Caco-2 (cell line): Measurements from ENCODE around the gene ASGR2. TPM values are rescaled to one million over a fixed set of nuclear protein-coding genes. Genes with fewer than 3 reads are reported as not detected.

ENCODE experiments used
- BruUV-seq: library from RNA; stranded (reverse); fragments of 400-500 nt; replicated peaks from 2 replicates; lab custom pipeline; 2021; lab: Mats Ljungman, UMichigan
- CTCF ChIA-PET: fragments of 300-600 bp; sonication (Branson Sonifier 250); formaldehyde crosslinking; loops from one replicate; lab custom pipeline; 2022; ENCODE audit warnings: antibody characterized with exemption; lab: Charles Lee
- POLR2A ChIA-PET: fragments of 300-600 bp; sonication (Branson Sonifier 250); formaldehyde crosslinking; loops from one replicate; lab custom pipeline; 2022; ENCODE audit warnings: antibody characterized with exemption; lab: Charles Lee
- DNase-seq, 2 experiments: peaks; one replicate each; pipeline versions ENCODE4 v3.0.0 to v3.0.0-alpha.2; 2020 to 2022
- H3K27me3 ChIP-seq: replicated peaks from 2 replicates; pipeline ENCODE4 v1.6.0; 2011; ENCODE audit warnings: low read length; ENCODE audit not compliant: control insufficient read depth, insufficient read depth
- H3K36me3 ChIP-seq: 2 replicates; pipeline ENCODE4 v1.5.1; 2011; ENCODE audit warnings: low read length; ENCODE audit not compliant: control insufficient read depth, insufficient read depth
- H3K4me1 ChIP-seq: fragments of 250-450 bp; sonication (Bioruptor Pico); 2 replicates; pipeline ENCODE4 v1.5.1; 2020; ENCODE audit warnings: mild to moderate bottlenecking
- H3K4me3 ChIP-seq: 2 replicates; pipeline ENCODE4 v1.5.1; 2011; ENCODE audit warnings: low read depth, mild to moderate bottlenecking, control low read depth, low read length
- H3K9me3 ChIP-seq: fragments of 250-450 bp; sonication (Bioruptor Pico); 2 replicates; pipeline ENCODE4 v1.5.1; 2020; ENCODE audit warnings: mild to moderate bottlenecking, moderate library complexity
- H3K27ac Mint-ChIP-seq: one replicate; pipeline ENCODE4 v1.8.0; 2022; ENCODE audit warnings: mixed read lengths; ENCODE audit not compliant: unreplicated experiment
- H3K27me3 Mint-ChIP-seq: one replicate; pipeline ENCODE4 v1.8.0; 2022; ENCODE audit warnings: mixed read lengths; ENCODE audit not compliant: insufficient read depth, unreplicated experiment
- H3K36me3 Mint-ChIP-seq: one replicate; pipeline ENCODE4 v1.8.0; 2022; ENCODE audit warnings: mild to moderate bottlenecking, mixed read lengths; ENCODE audit not compliant: insufficient read depth, unreplicated experiment
- H3K4me1 Mint-ChIP-seq: one replicate; pipeline ENCODE4 v1.8.0; 2022; ENCODE audit warnings: low read depth, mixed read lengths; ENCODE audit not compliant: unreplicated experiment
- H3K4me3 Mint-ChIP-seq: one replicate; pipeline ENCODE4 v1.8.0; 2022; ENCODE audit warnings: mild to moderate bottlenecking, moderate library complexity, mixed read lengths; ENCODE audit not compliant: unreplicated experiment
- H3K9me3 Mint-ChIP-seq: one replicate; pipeline ENCODE4 v1.8.0; 2022; ENCODE audit warnings: mixed read lengths; ENCODE audit not compliant: unreplicated experiment
- intact Hi-C: fragments of 100-400 bp; cut with micrococcal nuclease; formaldehyde crosslinking; loops from one replicate; pipeline ENCODE4 v1.10.0; 2022; ENCODE audit not compliant: unreplicated experiment
- total RNA-seq: library from RNA; stranded (reverse); gene quantifications from 2 replicates; pipeline ENCODE4 v1.2.3, GENCODE V29; 2022
- TF ChIP-seq, protein P1 (sequence below), 2 experiments: fragments of 200-600 bp in 1 of 2; IDR thresholded peaks; 1 replicate in 1 of 2; 2 replicates in 1 of 2; pipeline versions ENCODE4 v1.5.1 to v1.8.0; 2011 to 2022; ENCODE audit warnings: antibody characterized with exemption in 1 of 2, control low read depth in 1 of 2, inconsistent platforms in 1 of 2, low read depth in 1 of 2, low read length in 1 of 2, mild to moderate bottlenecking in 1 of 2, moderate library complexity in 1 of 2; ENCODE audit not compliant: insufficient read depth in 1 of 2, severe bottlenecking in 1 of 2, unreplicated experiment in 1 of 2

ASGR2 gene
- total RNA-seq, 1 experiment from 2014 or later = 12.8 TPM

DNA sequence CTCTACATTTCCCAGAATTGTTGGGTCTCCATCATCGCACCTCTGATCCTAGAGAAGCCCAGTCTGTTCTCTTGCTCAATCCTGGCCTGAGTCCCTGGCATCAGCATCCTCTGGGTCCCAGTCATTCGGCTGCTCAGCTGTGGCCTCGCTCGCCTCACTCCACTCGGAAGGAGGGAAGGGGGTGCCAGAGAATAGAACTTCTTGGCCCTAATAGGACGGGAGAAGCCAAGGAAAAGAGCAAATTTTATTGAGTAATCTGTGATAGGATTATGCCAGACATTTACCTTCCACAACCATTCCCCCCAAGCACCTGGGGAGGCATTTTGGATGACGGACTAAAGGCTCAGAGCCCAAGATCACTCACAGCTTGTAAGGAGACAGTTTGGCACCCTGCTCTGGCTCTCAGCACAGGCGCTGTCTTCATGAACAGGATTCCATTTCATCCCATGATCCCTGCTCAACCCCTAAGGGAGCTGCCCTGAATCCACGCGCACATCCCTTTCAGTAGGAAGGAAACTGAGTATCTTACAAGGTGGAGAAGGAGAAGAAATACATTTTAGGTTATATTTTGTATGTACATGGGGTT lies 34.1 kb downstream of the ASGR2 start:
- Histone ChIP-seq H3K4me1 (no peaks in the 10 kb centered on the region), H3K4me3 (no peak overlapping the region), H3K9me3 (no peaks in the 10 kb centered on the region), H3K27me3 (no peaks in the 10 kb centered on the region), H3K36me3 (no peaks in the 10 kb centered on the region)
- TF ChIP-seq, protein P1, sequence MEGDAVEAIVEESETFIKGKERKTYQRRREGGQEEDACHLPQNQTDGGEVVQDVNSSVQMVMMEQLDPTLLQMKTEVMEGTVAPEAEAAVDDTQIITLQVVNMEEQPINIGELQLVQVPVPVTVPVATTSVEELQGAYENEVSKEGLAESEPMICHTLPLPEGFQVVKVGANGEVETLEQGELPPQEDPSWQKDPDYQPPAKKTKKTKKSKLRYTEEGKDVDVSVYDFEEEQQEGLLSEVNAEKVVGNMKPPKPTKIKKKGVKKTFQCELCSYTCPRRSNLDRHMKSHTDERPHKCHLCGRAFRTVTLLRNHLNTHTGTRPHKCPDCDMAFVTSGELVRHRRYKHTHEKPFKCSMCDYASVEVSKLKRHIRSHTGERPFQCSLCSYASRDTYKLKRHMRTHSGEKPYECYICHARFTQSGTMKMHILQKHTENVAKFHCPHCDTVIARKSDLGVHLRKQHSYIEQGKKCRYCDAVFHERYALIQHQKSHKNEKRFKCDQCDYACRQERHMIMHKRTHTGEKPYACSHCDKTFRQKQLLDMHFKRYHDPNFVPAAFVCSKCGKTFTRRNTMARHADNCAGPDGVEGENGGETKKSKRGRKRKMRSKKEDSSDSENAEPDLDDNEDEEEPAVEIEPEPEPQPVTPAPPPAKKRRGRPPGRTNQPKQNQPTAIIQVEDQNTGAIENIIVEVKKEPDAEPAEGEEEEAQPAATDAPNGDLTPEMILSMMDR (IDR thresholded peaks at IDR 0.05; ENCODE audit: insufficient read depth in 1 of 2, low read depth in 1 of 2, low read length in 1 of 2, severe bottlenecking in 1 of 2, unreplicated experiment in 1 of 2) = no peak
- no peak overlapping the region for H3K27ac Mint-ChIP-seq
- H3K36me3 Mint-ChIP-seq = peaks cover 6% of the 10 kb centered on the region
- ChIA-PET CTCF (no interaction called here), POLR2A (no interaction called here)
- DNase-seq = no peak
- no TSS peak for BruUV-seq
- intact Hi-C loops = no loop called here
- no peaks in the 10 kb centered on the region for H3K27me3 Mint-ChIP-seq
- peaks cover 6% of the 10 kb centered on the region for H3K4me1 Mint-ChIP-seq
- no peak overlapping the region for H3K4me3 Mint-ChIP-seq
- no peaks in the 10 kb centered on the region for H3K9me3 Mint-ChIP-seq

DNA sequence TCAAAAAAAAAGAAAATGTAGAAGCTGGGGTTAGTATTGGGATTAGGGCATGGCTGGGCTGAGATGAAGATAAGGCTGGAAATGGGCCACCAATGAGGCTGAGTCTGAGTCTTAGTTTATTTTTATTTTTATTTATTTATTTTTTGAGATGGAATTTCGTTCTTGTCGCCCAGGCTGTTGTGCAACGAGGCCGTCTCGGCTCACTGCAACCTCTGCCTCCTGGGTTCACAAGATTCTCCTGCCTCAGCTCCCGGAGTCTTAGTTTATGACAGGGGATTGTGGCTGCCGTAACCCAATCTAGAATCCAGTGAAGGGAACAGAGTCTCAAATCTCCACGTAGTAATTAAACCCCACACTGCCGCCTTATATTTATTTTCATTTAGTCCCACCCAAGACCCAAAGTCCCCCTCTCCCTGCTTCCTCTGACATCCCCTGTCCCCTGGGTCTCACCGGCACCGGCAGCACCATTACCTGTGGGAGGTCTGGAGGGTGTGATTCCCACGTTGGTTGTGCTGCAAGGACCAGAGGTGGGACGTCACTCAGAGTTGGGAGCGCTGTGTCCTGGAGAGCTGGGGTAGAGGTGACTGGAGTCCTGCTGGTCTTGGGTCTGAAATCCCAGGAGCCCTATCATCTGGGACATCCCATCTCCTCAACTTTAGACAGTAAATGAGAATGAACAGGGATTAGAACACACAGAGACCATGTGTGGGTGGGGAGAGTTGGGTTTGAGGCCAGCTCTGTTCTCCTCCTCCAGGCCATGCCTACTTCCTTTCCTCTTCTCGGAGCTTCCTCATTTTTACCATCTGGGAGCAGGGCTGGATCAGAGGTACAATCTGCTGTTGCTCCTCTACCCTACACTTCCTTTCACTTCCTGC lies 34.8 kb downstream of the ASGR2 start, which contains the start of gene CLEC10A:
Gene CLEC10A (minus strand): TSS at position 671 of the 875 bp plus-strand sequence. CDS start 1,439 bp downstream, outside the sequence.
- Histone ChIP-seq H3K4me1 (no peaks in the 10 kb centered on the region), H3K9me3 (no peaks in the 10 kb centered on the region), H3K27me3 (no peaks in the 10 kb centered on the region), H3K4me3 (no peak within 1 kb of the TSS), H3K36me3 (no peaks in the 10 kb centered on the region)
- Mint-ChIP-seq H3K4me1 (peaks cover 6% of the 10 kb centered on the region), H3K36me3 (peaks cover 6% of the 10 kb centered on the region), H3K27ac (no peak within 1 kb of the TSS), H3K9me3 (no peaks in the 10 kb centered on the region), H3K27me3 (no peaks in the 10 kb centered on the region), H3K4me3 (no peak within 1 kb of the TSS)
- BruUV-seq = no TSS peak
- intact Hi-C loops = no loop called here
- ChIA-PET CTCF (no interaction called here), POLR2A (no interaction called here)
- TF ChIP-seq, protein P1 (IDR thresholded peaks at IDR 0.05; ENCODE audit: insufficient read depth in 1 of 2, low read depth in 1 of 2, low read length in 1 of 2, severe bottlenecking in 1 of 2, unreplicated experiment in 1 of 2) = no peak
- DNase-seq = no peak

DNA sequence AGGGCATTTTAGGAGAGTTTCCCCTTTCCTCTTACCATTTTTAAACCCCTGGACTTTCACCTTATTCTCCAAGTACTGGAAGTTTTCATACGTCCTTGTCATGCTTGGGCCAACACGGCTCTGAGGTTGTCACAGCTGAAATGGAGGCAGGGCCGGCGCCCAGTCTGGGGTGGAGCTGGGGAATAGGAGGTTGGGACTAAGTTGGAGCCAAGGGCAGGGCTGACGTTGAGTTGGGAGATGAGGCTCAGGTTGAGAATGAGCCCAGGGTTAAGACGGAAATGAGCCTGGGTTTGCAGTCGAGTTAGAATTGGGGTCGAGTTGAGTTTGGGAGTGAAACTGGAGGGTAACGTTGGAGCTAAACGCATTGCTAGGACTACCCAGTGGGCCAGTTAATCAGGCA lies 35.9 kb downstream of the ASGR2 start:
- POLR2A ChIA-PET = no interaction called here
- H3K9me3 Mint-ChIP-seq = no peaks in the 10 kb centered on the region
- no peaks in the 10 kb centered on the region for H3K9me3 ChIP-seq
- DNase-seq = no peak
- H3K4me1 Mint-ChIP-seq = no peaks in the 10 kb centered on the region
- no peak overlapping the region for H3K27ac Mint-ChIP-seq
- BruUV-seq = no TSS peak
- no peak overlapping the region for H3K4me3 ChIP-seq
- no peaks in the 10 kb centered on the region for H3K4me1 ChIP-seq
- intact Hi-C loops = no loop called here
- H3K36me3 ChIP-seq = no peaks in the 10 kb centered on the region
- H3K27me3 Mint-ChIP-seq = no peaks in the 10 kb centered on the region
- no peak overlapping the region for H3K4me3 Mint-ChIP-seq
- TF ChIP-seq, protein P1 (IDR thresholded peaks at IDR 0.05; ENCODE audit: insufficient read depth in 1 of 2, low read depth in 1 of 2, low read length in 1 of 2, severe bottlenecking in 1 of 2, unreplicated experiment in 1 of 2) = no peak
- no peaks in the 10 kb centered on the region for H3K36me3 Mint-ChIP-seq
- CTCF ChIA-PET = no interaction called here
- no peaks in the 10 kb centered on the region for H3K27me3 ChIP-seq
